ENCODE data around the gene RBPJL. TPM values are rescaled to one million over a fixed set of nuclear protein-coding genes. Genes with fewer than 3 reads are reported as not detected.
A peak's percentile ranks its signal among the peaks of the same experiment; 100 is the strongest.

RBPJL gene
- total RNA-seq, 1 experiment from 2014 or later, result not detected

- Histone ChIP-seq H3K4me3 (no peak overlapping the region), H3K9me3 (no peaks in the 10 kb centered on the region), H3K27me3 (no peaks in the 10 kb centered on the region), H3K36me3 (peaks cover 94% of the 10 kb centered on the region)
- no peak for DNase-seq
These were observed 23.1 kb downstream of the RBPJL start for GRCh38 chr20:45329497-45330319.

DNA sequence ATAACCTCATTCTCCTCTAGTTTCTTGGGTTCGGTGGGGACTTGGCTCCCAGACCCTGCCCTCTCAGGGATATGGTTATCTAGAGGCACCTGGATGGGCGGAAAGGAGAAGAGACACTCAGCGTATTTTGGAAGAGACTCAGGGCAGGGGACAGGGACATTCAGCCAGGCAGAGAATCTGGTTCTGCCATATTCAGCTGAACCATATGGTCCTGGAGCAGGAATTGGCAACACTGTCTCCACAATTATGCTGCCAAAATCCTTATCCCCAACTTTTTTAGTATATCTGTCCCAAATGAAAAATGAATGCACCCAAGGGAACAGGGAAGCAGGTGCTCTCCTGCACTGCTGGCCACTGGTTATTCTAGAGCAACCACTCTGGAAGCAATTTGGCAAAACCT, 23.8 kb downstream of the RBPJL start:
- H3K27me3 ChIP-seq, result no peaks in the 10 kb centered on the region
- H3K9me3 ChIP-seq, result no peaks in the 10 kb centered on the region
- peaks cover 96% of the 10 kb centered on the region for H3K36me3 ChIP-seq
- H3K4me3 ChIP-seq, result no peak overlapping the region
- no peak for DNase-seq

DNA sequence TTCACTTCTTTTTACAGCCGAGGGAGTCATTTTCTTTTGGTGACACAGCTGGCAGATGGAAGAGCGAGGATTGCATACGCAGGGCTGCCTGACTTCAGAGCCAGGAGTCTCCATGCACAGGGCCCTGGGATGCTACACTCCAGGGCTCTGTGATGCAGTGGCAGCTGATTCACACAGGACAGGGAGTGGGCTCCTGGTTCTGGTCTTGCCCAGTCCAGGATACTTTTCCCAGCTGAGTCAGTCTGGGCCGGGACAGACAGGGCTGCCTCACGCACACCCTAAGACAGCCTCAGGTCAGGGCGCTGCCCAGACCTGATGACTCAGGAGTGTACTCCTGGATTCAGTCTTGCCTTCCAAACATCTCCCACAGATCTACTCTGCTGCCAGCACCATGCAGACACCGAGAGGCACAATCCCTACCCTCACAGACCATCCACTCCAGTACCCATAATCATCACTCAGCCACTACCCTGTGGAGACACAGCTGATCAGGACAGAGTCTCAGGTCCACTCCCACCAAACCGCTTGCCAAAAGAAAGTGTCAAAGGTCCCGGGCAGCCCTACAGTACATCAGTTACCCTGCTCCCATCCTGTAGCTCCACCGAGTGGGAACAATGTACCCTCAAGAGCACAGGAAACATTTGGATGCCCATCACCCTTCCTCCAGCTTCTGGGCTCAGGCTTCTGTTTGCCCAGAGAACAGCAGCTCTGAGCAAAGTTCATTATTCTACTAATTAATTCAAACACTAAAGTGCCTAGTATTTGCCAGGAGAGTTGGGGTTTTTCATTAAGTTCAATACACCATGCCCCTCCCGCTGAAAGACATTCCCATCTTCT, 30.1 kb downstream of the RBPJL start:
- Histone ChIP-seq H3K36me3 (peaks cover 93% of the 10 kb centered on the region), H3K4me3 (no peak overlapping the region)
- peak; percentile 99 for DNase-seq

GRCh38 chr20:45337367-45338120, 30.9 kb downstream of the RBPJL start:
- DNase-seq, result peak; percentile 98
- H3K9me3 ChIP-seq, result no peaks in the 10 kb centered on the region
- peaks cover 94% of the 10 kb centered on the region for H3K36me3 ChIP-seq
- H3K4me3 ChIP-seq, result no peak overlapping the region
- no peaks in the 10 kb centered on the region for H3K27me3 ChIP-seq

More for the DNA sequence above, 30.1 kb downstream of the RBPJL start:
- Histone ChIP-seq H3K9me3 (no peaks in the 10 kb centered on the region), H3K27me3 (no peaks in the 10 kb centered on the region)

- Histone ChIP-seq H3K36me3 (peaks cover 94% of the 10 kb centered on the region), H3K9me3 (no peaks in the 10 kb centered on the region), H3K27me3 (no peaks in the 10 kb centered on the region), H3K4me3 (no peak overlapping the region)
- DNase-seq, result no peak
These were observed 31.7 kb downstream of the RBPJL start for GRCh38 chr20:45338121-45339030.

DNA sequence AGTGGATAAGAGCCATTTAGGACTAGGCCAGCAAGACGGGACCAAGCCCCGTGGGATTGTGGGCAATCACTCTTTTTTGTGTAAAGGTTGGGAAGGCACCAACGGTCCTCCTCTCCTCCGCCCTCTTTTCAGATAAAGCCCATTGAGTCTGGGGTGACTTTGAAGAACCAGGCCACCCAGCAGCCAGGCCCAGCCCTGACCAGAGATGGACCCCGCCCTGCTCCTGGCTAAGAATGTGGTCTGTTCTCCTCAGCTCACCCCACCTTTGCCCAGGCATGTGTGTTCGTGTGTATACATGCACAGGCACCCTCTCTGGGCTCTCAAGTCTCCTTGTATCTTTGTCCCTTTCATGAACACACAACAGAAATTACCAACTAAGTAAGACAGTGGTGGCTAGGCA, 32.4 kb downstream of the RBPJL start:
- H3K36me3 ChIP-seq, result peaks cover 94% of the 10 kb centered on the region
- no peak overlapping the region for H3K4me3 ChIP-seq
- DNase-seq, result no peak
- H3K9me3 ChIP-seq, result no peaks in the 10 kb centered on the region
- no peaks in the 10 kb centered on the region for H3K27me3 ChIP-seq

GRCh38 chr20:45339799-45340198, 33.2 kb downstream of the RBPJL start:
- Histone ChIP-seq H3K36me3 (peaks cover 92% of the 10 kb centered on the region), H3K4me3 (no peak overlapping the region), H3K27me3 (no peaks in the 10 kb centered on the region), H3K9me3 (no peaks in the 10 kb centered on the region)
- no peak for DNase-seq

DNA sequence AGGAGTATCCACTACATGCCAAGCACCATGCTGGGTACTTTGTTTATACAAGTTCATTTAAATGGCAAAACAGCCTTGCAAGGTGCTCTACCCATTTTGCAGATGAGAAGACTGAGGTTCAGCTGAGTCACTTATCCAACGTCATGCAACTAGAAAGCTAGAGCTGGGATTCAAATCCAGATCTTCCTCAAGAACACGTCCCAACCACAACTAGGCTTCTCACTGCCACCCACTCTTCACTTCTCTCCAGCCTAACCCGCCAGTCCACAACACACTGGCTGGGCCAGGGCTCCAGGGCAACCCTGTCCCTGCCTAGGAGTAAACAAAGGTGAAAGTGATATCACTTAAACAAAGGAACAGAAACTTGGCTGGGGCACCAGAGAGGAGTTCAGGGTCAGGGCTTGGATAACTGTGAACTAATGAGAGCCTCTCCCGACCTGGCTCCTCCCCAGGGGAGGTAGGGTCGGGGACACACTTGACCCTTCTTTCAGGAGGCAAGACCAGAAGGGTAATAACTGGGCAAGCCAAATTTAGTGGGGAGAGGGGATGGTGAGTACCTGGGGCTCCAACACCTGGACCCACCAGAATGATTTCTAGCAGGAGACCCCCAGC, 33.7 kb downstream of the RBPJL start:
- peaks cover 92% of the 10 kb centered on the region for H3K36me3 ChIP-seq
- H3K27me3 ChIP-seq, result no peaks in the 10 kb centered on the region
- no peak for DNase-seq
- H3K4me3 ChIP-seq, result no peak overlapping the region
- H3K9me3 ChIP-seq, result no peaks in the 10 kb centered on the region

GRCh38 chr20:45340951-45341350, 34.3 kb downstream of the RBPJL start:
- peaks cover 92% of the 10 kb centered on the region for H3K36me3 ChIP-seq
- no peaks in the 10 kb centered on the region for H3K27me3 ChIP-seq
- no peak overlapping the region for H3K4me3 ChIP-seq
- no peaks in the 10 kb centered on the region for H3K9me3 ChIP-seq
- no peak for DNase-seq

GRCh38 chr20:45341579-45341938, 34.9 kb downstream of the RBPJL start:
- peaks cover 93% of the 10 kb centered on the region for H3K36me3 ChIP-seq
- H3K9me3 ChIP-seq, result no peaks in the 10 kb centered on the region
- H3K4me3 ChIP-seq, result no peak overlapping the region
- no peaks in the 10 kb centered on the region for H3K27me3 ChIP-seq
- DNase-seq, result no peak

GRCh38 chr20:45341939-45342854, 35.6 kb downstream of the RBPJL start:
- Histone ChIP-seq H3K36me3 (peaks cover 95% of the 10 kb centered on the region), H3K4me3 (no peak overlapping the region), H3K27me3 (no peaks in the 10 kb centered on the region), H3K9me3 (no peaks in the 10 kb centered on the region)
- DNase-seq, result no peak

- DNase-seq, result peak; percentile 47
- H3K36me3 ChIP-seq, result peaks cover 93% of the 10 kb centered on the region
- no peaks in the 10 kb centered on the region for H3K27me3 ChIP-seq
- H3K9me3 ChIP-seq, result no peaks in the 10 kb centered on the region
- no peak overlapping the region for H3K4me3 ChIP-seq
These were observed 36.4 kb downstream of the RBPJL start for GRCh38 chr20:45342855-45343531.

DNA sequence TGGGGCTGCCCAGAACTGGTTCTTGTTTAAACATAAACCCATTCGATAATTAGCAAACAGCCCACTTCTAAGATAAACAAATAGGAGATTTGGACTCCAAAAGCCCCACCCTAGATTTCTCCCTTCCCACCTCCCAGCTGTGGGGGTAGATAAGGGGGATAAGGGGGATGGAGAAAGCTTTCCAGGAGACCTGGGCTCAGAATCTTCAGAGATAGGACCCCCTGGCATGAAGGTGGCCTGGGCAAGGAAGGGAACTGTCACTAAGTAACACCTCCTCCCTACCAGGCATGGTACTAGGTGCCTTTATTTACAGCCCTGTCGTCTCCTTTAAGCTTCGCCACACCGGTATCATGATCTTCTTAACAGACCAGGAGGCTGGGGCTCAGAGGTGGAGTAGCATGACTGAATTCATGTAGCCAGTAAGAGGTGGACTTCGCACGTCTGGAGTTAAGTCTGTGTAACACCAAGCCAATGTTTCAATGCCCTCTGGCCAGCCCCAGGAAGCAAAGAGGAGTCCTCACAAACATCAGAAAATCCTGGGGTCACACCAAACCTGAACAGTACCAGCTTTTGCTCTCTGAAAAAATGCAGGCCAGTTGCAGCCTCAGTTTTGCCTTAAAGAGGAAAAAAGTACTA, 37.0 kb downstream of the RBPJL start:
- DNase-seq, result no peak
- Histone ChIP-seq H3K27me3 (no peaks in the 10 kb centered on the region), H3K36me3 (peaks cover 86% of the 10 kb centered on the region)

More for the DNA sequence above, 37.0 kb downstream of the RBPJL start:
- peak overlapping the region; percentile 95 for H3K4me3 ChIP-seq
- no peaks in the 10 kb centered on the region for H3K9me3 ChIP-seq

Data from MG63 (cell line).